Subcutaneous abdominal adipose tissue (tissue), 5 donors: ENCODE data around the gene FAM90A1.
"Not testable (repeated sequence)": the region's sequence is repeated elsewhere in the genome, so short reads cannot be mapped to it uniquely, and the experiment has no call there.

ENCODE experiments used
- H3K27ac ChIP-seq: one replicate; pipeline ENCODE4 v1.7.0; 2013; ENCODE audit warnings: low read depth, mild to moderate bottlenecking, inconsistent platforms, low read length, moderate library complexity
- H3K27me3 ChIP-seq, 5 donors: one replicate each; pipeline ENCODE4 v1.7.0; 2013; ENCODE audit warnings: low read length in 5 of 5, inconsistent platforms in 1 of 5; ENCODE audit not compliant: control insufficient read depth in 5 of 5, insufficient read depth in 4 of 5
- H3K36me3 ChIP-seq, 5 donors: one replicate each; pipeline ENCODE4 v1.7.0; 2013; ENCODE audit warnings: low read length in 5 of 5; ENCODE audit not compliant: control insufficient read depth in 5 of 5, insufficient read depth in 5 of 5
- H3K4me1 ChIP-seq, 5 donors: one replicate each; pipeline ENCODE4 v1.7.0; 2013; ENCODE audit warnings: low read length in 5 of 5, mild to moderate bottlenecking in 3 of 5, moderate library complexity in 1 of 5; ENCODE audit not compliant: control insufficient read depth in 5 of 5, insufficient read depth in 5 of 5
- H3K4me3 ChIP-seq, 5 donors: one replicate each; pipeline ENCODE4 v1.7.0; 2013; ENCODE audit warnings: low read length in 5 of 5, low read depth in 1 of 5
- H3K9ac ChIP-seq, 5 donors: one replicate each; pipeline ENCODE4 v1.7.0; 2013; ENCODE audit warnings: low read length in 5 of 5, mild to moderate bottlenecking in 4 of 5, moderate library complexity in 3 of 5
- H3K9me3 ChIP-seq, 5 donors: one replicate each; pipeline ENCODE4 v1.7.0; 2013; ENCODE audit warnings: low read length in 5 of 5; ENCODE audit not compliant: control insufficient read depth in 5 of 5
- donor health status: healthy.
- donor health status: healthy.
- donor health status: healthy.
- donor health status: healthy.
- donor health status: healthy.

The FAM90A1 gene

GRCh38 chr12:8226992-8227731 lies at the start of gene FAM90A1:
Gene FAM90A1, minus strand, starts transcription at chr12:8227618. Its CDS starts 2,786 bp downstream, at chr12:8224832.
- H3K27ac ChIP-seq, H3K36me3 ChIP-seq, H3K9me3 ChIP-seq, H3K9ac ChIP-seq, H3K27me3 ChIP-seq: not testable (repeated sequence)
- H3K4me1 ChIP-seq, result peaks cover 0 to 11% (median 9%) of the 10 kb centered on the region in 5 donors
- H3K4me3 ChIP-seq, result peak within 1 kb of the TSS; percentile 27 to 56 (median 35)

DNA sequence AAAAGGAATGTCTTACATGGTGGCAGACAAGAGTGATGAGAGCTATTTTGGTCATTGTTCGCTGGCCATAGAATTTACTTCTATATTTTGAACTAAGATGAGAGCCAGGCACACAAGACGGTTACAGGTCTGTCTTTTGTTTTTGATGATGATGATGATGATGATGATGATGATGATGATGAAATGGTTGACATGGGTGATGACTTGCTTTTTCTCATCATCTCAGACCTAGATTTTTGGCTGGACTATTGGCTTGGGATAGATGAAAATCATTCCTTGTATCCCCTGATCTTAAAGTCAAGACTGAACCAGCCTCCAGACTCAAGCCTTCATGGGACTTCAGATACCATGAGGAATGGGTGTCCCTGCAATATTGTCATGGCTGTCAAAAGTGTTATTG lies 49.0 kb upstream of the FAM90A1 start:
- H3K4me1 ChIP-seq, H3K9me3 ChIP-seq, H3K27me3 ChIP-seq, H3K27ac ChIP-seq, H3K9ac ChIP-seq, H3K36me3 ChIP-seq, H3K4me3 ChIP-seq: not testable (repeated sequence)

GRCh38 chr12:8266706-8267105 lies 39.3 kb upstream of the FAM90A1 start:
- not testable (repeated sequence) for H3K4me3 ChIP-seq, H3K36me3 ChIP-seq, H3K27ac ChIP-seq, H3K4me1 ChIP-seq, H3K9ac ChIP-seq, H3K9me3 ChIP-seq, H3K27me3 ChIP-seq

DNA sequence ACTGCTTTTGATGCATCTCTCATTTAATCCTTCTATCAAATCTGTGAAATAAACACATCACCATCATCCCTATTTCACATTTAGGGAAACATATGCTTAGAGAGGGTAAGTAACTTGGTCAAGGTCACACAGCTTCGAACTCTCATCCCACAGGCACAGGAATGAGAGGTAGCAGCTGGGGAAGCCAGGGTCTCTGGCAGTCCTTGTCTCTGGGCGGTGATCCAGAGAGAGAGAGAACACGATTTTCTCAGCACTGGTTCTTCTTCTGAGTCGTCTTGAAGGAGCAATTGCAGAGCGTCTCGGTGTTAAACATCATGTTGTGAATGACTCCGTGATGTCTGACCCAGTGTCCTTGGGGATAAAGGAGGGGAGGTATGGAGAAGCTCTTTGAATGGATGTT lies 36.8 kb upstream of the FAM90A1 start:
- H3K36me3 ChIP-seq, H3K27me3 ChIP-seq, H3K4me1 ChIP-seq, H3K9me3 ChIP-seq, H3K9ac ChIP-seq, H3K27ac ChIP-seq, H3K4me3 ChIP-seq: not testable (repeated sequence)

- H3K4me3 ChIP-seq, result not testable (repeated sequence)
Measured at GRCh38 chr12:8261111-8261554, 33.7 kb upstream of the FAM90A1 start.

DNA sequence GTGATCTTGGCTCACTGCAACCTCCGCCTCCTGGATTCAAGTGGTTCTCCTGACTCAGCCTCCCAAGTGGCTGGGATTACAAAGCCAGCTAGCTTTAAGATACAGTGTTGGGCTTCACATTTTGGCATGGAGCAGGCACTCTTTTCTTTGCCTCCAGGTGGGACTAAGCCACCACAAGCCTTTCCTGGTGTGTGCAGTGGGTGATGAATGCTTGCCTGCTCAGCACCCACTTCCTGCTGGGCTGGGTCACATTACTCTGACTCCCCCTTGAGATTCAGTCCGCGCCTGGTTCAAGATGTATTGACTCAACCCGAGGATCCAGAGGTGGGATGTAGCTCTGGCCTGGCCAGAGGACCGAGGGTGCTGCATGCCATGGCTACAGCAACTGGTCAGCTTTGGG lies 28.9 kb upstream of the FAM90A1 start:
- not testable (repeated sequence) for H3K9ac ChIP-seq, H3K9me3 ChIP-seq, H3K36me3 ChIP-seq, H3K27me3 ChIP-seq, H3K4me1 ChIP-seq, H3K27ac ChIP-seq, H3K4me3 ChIP-seq

More at GRCh38 chr12:8261111-8261554, 33.7 kb upstream of the FAM90A1 start:
- not testable (repeated sequence) for H3K9ac ChIP-seq, H3K27me3 ChIP-seq, H3K4me1 ChIP-seq, H3K36me3 ChIP-seq, H3K9me3 ChIP-seq, H3K27ac ChIP-seq

- H3K27ac ChIP-seq, H3K4me3 ChIP-seq, H3K9ac ChIP-seq, H3K9me3 ChIP-seq, H3K27me3 ChIP-seq, H3K4me1 ChIP-seq, H3K36me3 ChIP-seq: not testable (repeated sequence)
Measured at GRCh38 chr12:8254705-8255104, 27.3 kb upstream of the FAM90A1 start.

- H3K9me3 ChIP-seq, H3K27ac ChIP-seq, H3K4me3 ChIP-seq, H3K27me3 ChIP-seq, H3K9ac ChIP-seq, H3K4me1 ChIP-seq, H3K36me3 ChIP-seq: not testable (repeated sequence)
Measured at GRCh38 chr12:8252056-8252818, 24.8 kb upstream of the FAM90A1 start.

DNA sequence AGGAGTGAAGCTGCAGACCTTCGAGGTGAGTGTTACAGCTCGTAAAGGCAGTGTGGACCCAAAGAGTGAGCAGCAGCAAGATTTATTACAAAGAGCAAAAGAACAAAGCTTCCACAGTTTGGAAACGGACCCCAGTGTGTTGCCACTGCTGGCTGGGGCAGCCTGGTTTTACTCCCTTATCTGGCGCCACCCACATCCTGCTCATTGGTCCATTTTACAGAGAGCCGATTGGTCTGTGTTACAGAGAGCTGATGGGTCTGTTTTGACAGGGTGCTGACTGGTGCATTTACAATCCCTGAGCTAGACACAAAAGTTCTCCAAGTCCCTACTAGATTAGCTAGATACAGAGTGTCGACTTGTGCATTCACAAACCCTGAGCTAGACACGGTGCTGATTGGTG lies 24.2 kb upstream of the FAM90A1 start:
- H3K4me3 ChIP-seq, H3K27me3 ChIP-seq, H3K9ac ChIP-seq: not testable (repeated sequence)

DNA sequence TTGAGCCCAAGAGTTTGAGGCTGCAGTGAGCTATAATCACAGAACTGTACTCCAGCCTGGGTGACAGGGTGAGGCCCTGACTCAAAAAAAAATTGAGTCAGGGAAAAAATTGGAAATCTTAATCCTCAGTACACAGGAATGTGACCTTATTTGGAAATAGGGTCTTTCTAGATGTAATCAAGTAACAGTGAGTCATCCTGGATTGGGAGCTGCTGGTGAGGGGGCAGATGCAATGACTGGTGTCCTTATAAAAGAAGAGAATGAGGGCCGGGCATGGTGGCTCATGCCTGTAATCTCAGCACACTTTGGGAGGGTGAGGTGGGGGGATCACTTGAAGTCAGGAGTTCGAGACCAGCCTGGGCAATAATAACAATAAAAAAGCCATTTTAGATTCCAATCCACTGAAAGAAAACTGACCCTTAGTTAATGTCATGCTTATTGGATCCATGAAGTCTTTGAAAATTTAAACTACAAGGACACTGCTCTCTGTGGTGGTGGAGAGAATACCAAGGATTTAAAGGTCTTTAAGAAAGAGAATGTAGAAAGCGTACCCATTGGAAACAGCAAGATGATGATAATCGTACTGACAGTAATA lies 19.6 kb upstream of the FAM90A1 start:
- not testable (repeated sequence) for H3K9ac ChIP-seq, H3K4me3 ChIP-seq, H3K27me3 ChIP-seq, H3K9me3 ChIP-seq, H3K36me3 ChIP-seq, H3K27ac ChIP-seq
- peaks cover 0 to 11% (median 5%) of the 10 kb centered on the region in 5 donors for H3K4me1 ChIP-seq

More for the DNA sequence above, 24.2 kb upstream of the FAM90A1 start:
- H3K4me1 ChIP-seq, H3K36me3 ChIP-seq, H3K27ac ChIP-seq, H3K9me3 ChIP-seq: not testable (repeated sequence)
